Brain pericyte (primary cell): ENCODE data around the gene IL1B.

Source experiments
- DNase-seq: peaks from one replicate; pipeline ENCODE4 v3.0.0-alpha.2; 2012; ENCODE audit warnings: low read depth, low spot score

The IL1B gene

DNA sequence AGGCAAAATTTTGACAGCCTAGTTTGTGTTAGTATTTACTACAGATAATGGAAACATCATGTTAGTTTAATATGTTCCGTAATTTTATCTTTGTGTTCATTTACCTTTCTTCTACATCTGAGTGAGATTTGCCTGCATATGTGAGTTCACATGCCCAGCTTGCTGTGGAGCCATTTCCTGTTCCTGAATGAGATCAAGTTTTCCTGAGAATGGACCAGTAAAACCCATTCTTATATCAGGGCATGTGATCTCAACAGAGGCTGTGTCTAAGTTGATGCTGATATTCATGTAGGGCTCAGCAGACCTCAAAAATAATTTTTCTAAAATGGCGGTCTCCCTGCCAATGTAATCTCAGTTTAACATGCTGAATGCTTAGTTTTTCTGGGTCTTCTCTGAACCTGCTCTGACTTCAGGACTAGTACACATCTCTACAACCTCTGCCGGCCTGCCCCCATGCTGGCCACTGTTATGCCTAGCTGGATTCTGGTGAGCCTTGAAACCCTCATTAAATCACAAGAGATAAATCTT is 53.3 kb downstream of the IL1B start:
- no peak for DNase-seq

DNA sequence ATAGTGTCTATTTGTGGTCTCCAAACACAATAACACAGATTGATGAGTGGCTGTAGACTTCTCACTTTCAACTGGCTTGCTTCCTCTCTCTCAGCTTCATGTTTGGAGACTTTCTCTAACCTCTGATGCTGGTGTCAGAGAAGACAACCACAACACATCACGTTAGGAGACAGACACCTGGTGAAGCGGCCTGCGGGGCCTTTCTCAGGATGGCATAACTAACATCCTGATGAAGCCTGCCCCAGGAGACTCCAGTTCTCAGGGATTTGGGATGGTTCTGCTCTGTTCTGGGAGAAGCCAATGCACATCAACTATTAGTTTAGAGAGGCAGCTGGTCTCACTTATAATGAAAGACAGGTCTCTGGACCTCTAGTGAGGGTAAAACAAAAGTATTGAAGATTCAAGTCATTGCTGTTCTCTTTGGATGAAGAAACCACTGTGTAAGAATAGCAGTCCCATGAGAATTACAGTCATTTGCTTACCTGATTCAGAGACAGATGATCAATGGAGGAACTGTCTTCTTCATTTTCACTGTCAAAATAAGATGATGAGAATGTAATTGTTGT is 54.3 kb downstream of the IL1B start:
- DNase-seq = no peak
